GM12878 (cell line): Measurements from ENCODE around the gene C6orf52. TPM values are rescaled to one million over a fixed set of nuclear protein-coding genes. Genes with fewer than 3 reads are reported as not detected.

Experiments
- ATAC-seq: fragments of 200-7000 bp; cut with Tn5 transposase; 3 replicates; pipeline ENCODE4 v1.9.1; 2020; ENCODE audit warnings: mild to moderate bottlenecking, moderate library complexity
- BruUV-seq: library from RNA; stranded (reverse); fragments of 400-500 nt; replicated peaks from 2 replicates; lab custom pipeline; 2021; lab: Mats Ljungman, UMichigan
- CTCF ChIA-PET: fragments of 300-600 bp; sonication (Branson Sonifier 250); formaldehyde crosslinking; extraction: SDS; loops from one replicate; lab custom pipeline; 2021; ENCODE audit warnings: inconsistent platforms; lab: Yijun Ruan, JAX
- POLR2A ChIA-PET: fragments of 350-600 bp; formaldehyde crosslinking; extraction: SDS; loops from one replicate; lab custom pipeline; 2021; ENCODE audit warnings: inconsistent platforms; lab: Charles Lee
- RAD21 ChIA-PET: fragments of 300-600 bp; sonication (Branson Sonifier 250); formaldehyde crosslinking; loops from one replicate; lab custom pipeline; 2023; ENCODE audit warnings: antibody characterized with exemption; ENCODE audit not compliant: unreplicated experiment; lab: Charles Lee
- SMC1A ChIA-PET: fragments of 300-600 bp; sonication (Branson Sonifier 250); formaldehyde crosslinking; loops from one replicate; lab custom pipeline; 2023; ENCODE audit not compliant: unreplicated experiment, uncharacterized antibody; lab: Charles Lee
- DNase-seq: peaks from one replicate; pipeline ENCODE4 v3.0.0-alpha.2; 2011; ENCODE audit warnings: low read depth, low spot score
- FAIRE-seq: peaks from 3 replicates; lab custom pipeline; 2011; peaks lifted over from hg19 to GRCh38; lab: Jason Lieb, UNC
- H2AFZ ChIP-seq: 2 replicates; pipeline ENCODE4 v1.6.0; 2011; ENCODE audit warnings: low read depth, low read length, control low read depth; ENCODE audit not compliant: control insufficient read depth
- H3K27ac ChIP-seq: 2 replicates; pipeline ENCODE4 v1.5.1; 2011; ENCODE audit warnings: control low read depth; ENCODE audit not compliant: control insufficient read depth, insufficient read depth
- H3K27me3 ChIP-seq, 2 experiments: replicated peaks in 1 of 2; 2 replicates each; pipeline versions ENCODE4 v1.6.0 to v1.6.1; 2011; ENCODE audit warnings: low read length in 1 of 2; ENCODE audit not compliant: control insufficient read depth in 2 of 2, insufficient read depth in 2 of 2
- H3K36me3 ChIP-seq, 2 experiments: 2 replicates each; pipeline ENCODE4 v1.5.1; 2011; ENCODE audit warnings: low read length in 1 of 2; ENCODE audit not compliant: control insufficient read depth in 2 of 2, insufficient read depth in 2 of 2
- H3K4me1 ChIP-seq: 2 replicates; pipeline ENCODE4 v1.6.1; 2011; ENCODE audit warnings: mild to moderate bottlenecking, low read length, moderate library complexity, mixed read lengths; ENCODE audit not compliant: control insufficient read depth, insufficient read depth
- H3K4me2 ChIP-seq: 2 replicates; pipeline ENCODE4 v1.6.0; 2011; ENCODE audit warnings: control low read depth; ENCODE audit not compliant: control insufficient read depth, insufficient read depth
- H3K4me3 ChIP-seq: fragments of 200-600 bp; sonication (generic); 2 replicates; pipeline ENCODE4 v1.5.1; 2016
- H3K79me2 ChIP-seq: 2 replicates; pipeline ENCODE4 v1.6.0; 2011; ENCODE audit warnings: low read length; ENCODE audit not compliant: control insufficient read depth, insufficient read depth
- H3K9ac ChIP-seq: 2 replicates; pipeline ENCODE4 v1.8.0; 2011; ENCODE audit warnings: low read length, control low read depth, mixed read lengths; ENCODE audit not compliant: control insufficient read depth, insufficient read depth
- H3K9me3 ChIP-seq: replicated peaks from 3 replicates; pipeline ENCODE4 v1.5.1; 2011; ENCODE audit warnings: mild to moderate bottlenecking, low read length; ENCODE audit not compliant: control insufficient read depth, insufficient read depth
- H4K20me1 ChIP-seq: 2 replicates; pipeline ENCODE4 v1.6.0; 2011; ENCODE audit not compliant: control insufficient read depth, insufficient read depth
- BHLHE40 ChIP-seq, 2 experiments: fragments of 450-650 bp in 1 of 2; IDR thresholded peaks; 2 replicates each; pipeline ENCODE4 v1.6.1; 2011 to 2017; ENCODE audit warnings: low read depth in 2 of 2, borderline replicate concordance in 1 of 2, improper control_type of control experiment in 1 of 2, low read length in 1 of 2, mild to moderate bottlenecking in 1 of 2
- CREB1 ChIP-seq: IDR thresholded peaks from 2 replicates; pipeline ENCODE4 v1.6.1; 2012; ENCODE audit warnings: low read depth, mild to moderate bottlenecking, inconsistent platforms
- ESRRA ChIP-seq: IDR thresholded peaks from 2 replicates; pipeline ENCODE4 v1.6.1; 2012; ENCODE audit warnings: mild to moderate bottlenecking, low read length, improper control_type of control experiment
- PML ChIP-seq: IDR thresholded peaks from 2 replicates; pipeline ENCODE4 v1.6.1; 2012; ENCODE audit warnings: low read length, inconsistent platforms
- SMARCA5 ChIP-seq: fragments of 450-650 bp; IDR thresholded peaks from 2 replicates; pipeline ENCODE4 v1.6.1; 2017; ENCODE audit warnings: mild to moderate bottlenecking
- YY1 ChIP-seq: IDR thresholded peaks from 2 replicates; pipeline ENCODE4 v1.6.1; 2011; ENCODE audit warnings: low read depth, mild to moderate bottlenecking, low read length
- ZBTB33 ChIP-seq: fragments of 450-650 bp; IDR thresholded peaks from 2 replicates; pipeline ENCODE4 v1.6.1; 2017; ENCODE audit warnings: mild to moderate bottlenecking
- ZBTB40 ChIP-seq: fragments of 450-650 bp; IDR thresholded peaks from 2 replicates; pipeline ENCODE4 v1.6.1; 2016; ENCODE audit warnings: mild to moderate bottlenecking, moderate library complexity, borderline replicate concordance
- WGBS: methylation state at CpG from one replicate; pipeline ENCODE4 v1.1.6; 2016; ENCODE audit warnings: low lambda C conversion rate; ENCODE audit not compliant: insufficient replicate concordance, insufficient coverage; ENCODE audit errors: missing lambda C conversion rate; 5-methylcytosine and 5-hydroxymethylcytosine counted together
- in situ Hi-C: fragments of 300-500 bp; cut with MboI; formaldehyde crosslinking; loops from 9 replicates; pipeline ENCODE4 v1.14.3; 2018; ENCODE audit warnings: mixed read lengths
- intact Hi-C: fragments of 100-400 bp; cut with micrococcal nuclease; formaldehyde crosslinking; loops from one replicate; pipeline ENCODE4 v1.14.2; 2022; ENCODE audit not compliant: unreplicated experiment
- polyA plus RNA-seq, 11 experiments: library from polyadenylated mRNA; depleted of rRNA in 4 of 11; unstranded in 6 of 11; stranded (reverse) in 5 of 11; fragments of >200 nt; fragmentation: Nextera tagmentation in 4 of 11; fragmentation: Illumina TruSeq in 1 of 11; extraction: Ambion mirVana in 4 of 11; extraction: Trizol in 1 of 11; gene quantifications; 1 replicate in 1 of 11; 2 replicates in 10 of 11; pipeline versions ENCODE4 v1.2.1 to v1.2.3, GENCODE V29; 2011 to 2016; ENCODE audit warnings: inconsistent platforms in 2 of 11, missing spikeins in 2 of 11, low read depth in 1 of 11
- total RNA-seq, 4 experiments: library from RNA; depleted of rRNA in 3 of 4; stranded (reverse); fragments of >200 nt in 3 of 4; fragmentation: Illumina TruSeq in 1 of 4; extraction: Trizol in 1 of 4; gene quantifications; 2 replicates each; pipeline versions ENCODE4 v1.2.1 to v1.2.3, GENCODE V29; 2013 to 2021

Gene C6orf52
- total and polyA plus RNA-seq, 10 of the 15 experiments (the other 5 are each of a cell fraction or from before 2014, with no cell fraction given): 2.7 to 15.1 (median 4.9) TPM

GRCh38 chr6:10720265-10720959 lies 26.0 kb upstream of the C6orf52 start (continued):
- TF ChIP-seq ZBTB40 (peak; percentile 28; the same call in 1 of the 2 replicates), YY1 (no peak), SMARCA5 (no peak), BHLHE40 (IDR thresholded peaks at IDR 0.05; ENCODE audit: borderline replicate concordance in 1 of 2, low read depth in 2 of 2, low read length in 1 of 2) (0 out of 4 replicates have a peak, but pooled peaks of 1 of the 2 experiments have one; percentile 4), PML (0 out of 2 replicates have a peak, but pooled peaks have one; percentile 41), CREB1 (0 out of 2 replicates have a peak, but pooled peaks have one; percentile 9)
- TF ChIP-seq, all 136 proteins: peak for 14

- H2AFZ ChIP-seq: peak overlapping the region; percentile 80
- SMC1A ChIA-PET: interaction anchor here (0.6 to 3.1 kb wide), 5 partner anchors 9 to 242 kb away, joined by 3 to 8 read pairs (median 4); no protein-coding TSS in a partner anchor
- TF ChIP-seq ESRRA (no peak), ZBTB33 (0 out of 2 replicates have a peak, but pooled peaks have one; percentile 10)
- ATAC-seq: no peak
- no peak for DNase-seq
- peak overlapping the region; percentile 73 for H3K9ac ChIP-seq
- CTCF ChIA-PET: interaction anchor here (0.9 to 2.2 kb wide), 3 partner anchors 9 to 242 kb away, joined by 3 to 7 read pairs (median 5); no protein-coding TSS in a partner anchor
- no TSS peak for BruUV-seq
- H3K4me1 ChIP-seq: peaks cover 4% of the 10 kb centered on the region; the same call in 1 of the 2 replicates
- peaks cover 13% of the 10 kb centered on the region for H3K79me2 ChIP-seq
- H3K27me3 ChIP-seq: no peaks in the 10 kb centered on the region
- H3K4me3 ChIP-seq: peak overlapping the region; percentile 76
- 62% methylated on average over 19 of the region's 21 CpGs for WGBS
- RAD21 ChIA-PET: interaction anchor here (1.3 to 2.4 kb wide), 2 partner anchors 27 to 81 kb away, joined by 3 to 12 read pairs; partner anchors contain the start of gene TMEM14B
- peaks cover 12% of the 10 kb centered on the region for H3K9me3 ChIP-seq
- no peak for FAIRE-seq
- intact Hi-C loops: loop anchor here (10.0 kb wide), 1 partner anchor 185 kb away; no protein-coding TSS in a partner anchor
- POLR2A ChIA-PET: interaction anchor here (0.8 to 6.0 kb wide), 2 partner anchors 17 to 25 kb away, joined by 3 to 40 read pairs; partner anchors contain the start of genes C6orf52 and PAK1IP1
- peak overlapping the region; percentile 75 for H3K4me2 ChIP-seq
- in situ Hi-C loops: no loop called here
- no peaks in the 10 kb centered on the region for H3K36me3 ChIP-seq
- peak overlapping the region; percentile 78 for H3K27ac ChIP-seq
- no peaks in the 10 kb centered on the region for H4K20me1 ChIP-seq
Observed at GRCh38 chr6:10719964-10720264, 25.5 kb upstream of the C6orf52 start.
